ENCODE results near the gene RBBP7. TPM values are rescaled to one million over a fixed set of nuclear protein-coding genes. Genes with fewer than 3 reads are reported as not detected.

Gene RBBP7
- polyA plus RNA-seq, 1 experiment = 157 TPM

GRCh38 chrX:16883487-16883804 lies 13.3 kb upstream of the RBBP7 start:
- H3K27me3 ChIP-seq (ENCODE audit: control insufficient read depth, insufficient read depth, low read length) = no peaks in the 10 kb centered on the region
- no peak for TF ChIP-seq CTCF (IDR thresholded peaks at IDR 0.05; ENCODE audit: low read depth, low read length)
- no peak overlapping the region for H3K27ac ChIP-seq (ENCODE audit: low read depth, low read length)
- no peaks in the 10 kb centered on the region for H3K9me3 ChIP-seq (ENCODE audit: control insufficient read depth, insufficient read depth, low read length)
- POLR2A ChIA-PET = interaction anchor here (0.6 to 1.3 kb wide), 2 partner anchors 13 to 169 kb away, joined by 4 to 6 read pairs; partner anchors contain the start of gene RBBP7
- DNase-seq (ENCODE audit: low read depth, low spot score) = no peak
- no peak overlapping the region for H3K4me3 ChIP-seq (ENCODE audit: low read depth, low read length)
- CTCF ChIA-PET = interaction anchor here (0.6 to 8.6 kb wide), 20 partner anchors 9 to 572 kb away, joined by 3 to 116 read pairs (median 4); partner anchors contain the start of gene REPS2

GRCh38 chrX:16882702-16883486 lies 12.7 kb upstream of the RBBP7 start:
- DNase-seq (ENCODE audit: low read depth, low spot score) = no peak
- Histone ChIP-seq H3K4me3 (ENCODE audit: low read depth, low read length) (peak overlapping the region; percentile 61), H3K27me3 (ENCODE audit: control insufficient read depth, insufficient read depth, low read length) (no peaks in the 10 kb centered on the region), H3K27ac (ENCODE audit: low read depth, low read length) (no peak overlapping the region), H3K9me3 (ENCODE audit: control insufficient read depth, insufficient read depth, low read length) (no peaks in the 10 kb centered on the region)
- ChIA-PET CTCF (interaction anchor here (0.6 to 8.6 kb wide), 25 partner anchors 9 to 573 kb away, joined by 3 to 116 read pairs (median 4); partner anchors contain the start of gene REPS2), POLR2A (interaction anchor here (0.6 to 1.3 kb wide), 2 partner anchors 13 to 169 kb away, joined by 4 to 6 read pairs; partner anchors contain the start of gene RBBP7)
- peak; percentile 64 for TF ChIP-seq CTCF (IDR thresholded peaks at IDR 0.05; ENCODE audit: low read depth, low read length)

GRCh38 chrX:16882169-16882568 lies 12.0 kb upstream of the RBBP7 start:
- CTCF ChIA-PET = interaction anchor here (0.5 to 8.6 kb wide), 18 partner anchors 8 to 262 kb away, joined by 3 to 116 read pairs (median 5); partner anchors contain the start of gene REPS2
- POLR2A ChIA-PET = interaction anchor here (0.6 to 1.3 kb wide), 2 partner anchors 12 to 162 kb away, joined by 3 to 6 read pairs; partner anchors contain the start of gene RBBP7

GRCh38 chrX:16876696-16877095 lies 6.5 kb upstream of the RBBP7 start:
- no peak overlapping the region for H3K27ac ChIP-seq (ENCODE audit: low read depth, low read length)
- ChIA-PET CTCF (interaction anchor here (1.9 kb wide), 1 partner anchor 170 kb away, joined by 4 read pairs; no protein-coding TSS in a partner anchor), POLR2A (no interaction called here)
- no peak for DNase-seq (ENCODE audit: low read depth, low spot score)
- TF ChIP-seq CTCF (IDR thresholded peaks at IDR 0.05; ENCODE audit: low read depth, low read length) = no peak
- H3K4me3 ChIP-seq (ENCODE audit: low read depth, low read length) = no peak overlapping the region
- H3K9me3 ChIP-seq (ENCODE audit: control insufficient read depth, insufficient read depth, low read length) = no peaks in the 10 kb centered on the region
- H3K27me3 ChIP-seq (ENCODE audit: control insufficient read depth, insufficient read depth, low read length) = no peaks in the 10 kb centered on the region

More at GRCh38 chrX:16882169-16882568, 12.0 kb upstream of the RBBP7 start:
- Histone ChIP-seq H3K4me3 (ENCODE audit: low read depth, low read length) (peak overlapping the region; percentile 61; the same call in 1 of the 2 replicates), H3K9me3 (ENCODE audit: control insufficient read depth, insufficient read depth, low read length) (no peaks in the 10 kb centered on the region), H3K27ac (ENCODE audit: low read depth, low read length) (no peak overlapping the region), H3K27me3 (ENCODE audit: control insufficient read depth, insufficient read depth, low read length) (no peaks in the 10 kb centered on the region)
- TF ChIP-seq CTCF (IDR thresholded peaks at IDR 0.05; ENCODE audit: low read depth, low read length) = no peak
- DNase-seq (ENCODE audit: low read depth, low spot score) = no peak
